Right hindlimb (tissue), 1 donor: ENCODE data around the gene TMPRSS9.

Experiments used
- DNase-seq: peaks from one replicate; pipeline ENCODE4 v3.0.0-alpha.2; 2018

The TMPRSS9 gene

GRCh38 chr19:2423915-2424685 lies 64.0 kb downstream of the TMPRSS9 start:
- no peak for DNase-seq

DNA sequence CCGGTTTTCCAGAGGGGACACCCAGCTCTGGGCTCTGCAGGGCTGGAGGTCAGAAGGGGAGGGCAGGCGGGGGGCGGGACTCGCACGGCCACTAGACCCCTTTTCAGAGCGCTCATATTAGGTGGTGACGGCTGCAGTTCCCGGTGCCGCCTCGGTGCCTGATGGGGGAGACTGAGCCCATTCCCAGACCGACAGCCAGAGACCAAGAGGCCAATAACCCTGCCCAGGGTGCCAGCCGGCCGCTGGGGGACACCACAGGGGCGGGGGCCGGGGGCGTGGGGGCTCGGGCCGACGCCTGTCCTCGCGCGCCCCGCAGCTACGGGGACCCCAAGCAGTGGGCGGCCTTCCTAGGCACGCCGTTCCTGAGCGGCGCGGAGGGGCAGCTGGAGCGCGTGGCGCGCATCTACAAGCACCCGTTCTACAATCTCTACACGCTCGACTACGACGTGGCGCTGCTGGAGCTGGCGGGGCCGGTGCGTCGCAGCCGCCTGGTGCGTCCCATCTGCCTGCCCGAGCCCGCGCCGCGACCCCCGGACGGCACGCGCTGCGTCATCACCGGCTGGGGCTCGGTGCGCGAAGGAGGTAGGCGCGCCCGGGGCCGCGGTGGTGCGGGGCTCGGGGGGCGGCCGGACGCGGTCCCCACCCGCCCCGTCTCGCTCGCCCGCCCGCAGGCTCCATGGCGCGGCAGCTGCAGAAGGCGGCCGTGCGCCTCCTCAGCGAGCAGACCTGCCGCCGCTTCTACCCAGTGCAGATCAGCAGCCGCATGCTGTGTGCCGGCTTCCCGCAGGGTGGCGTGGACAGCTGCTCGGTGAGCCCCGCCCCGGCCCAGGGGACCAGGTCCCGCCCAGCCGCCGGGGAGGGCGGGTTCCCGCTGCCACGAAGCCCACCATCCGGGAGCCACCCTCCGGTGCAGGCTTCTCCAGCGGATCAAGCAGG lies 64.9 kb downstream of the TMPRSS9 start:
- peak; percentile 74 for DNase-seq

DNA sequence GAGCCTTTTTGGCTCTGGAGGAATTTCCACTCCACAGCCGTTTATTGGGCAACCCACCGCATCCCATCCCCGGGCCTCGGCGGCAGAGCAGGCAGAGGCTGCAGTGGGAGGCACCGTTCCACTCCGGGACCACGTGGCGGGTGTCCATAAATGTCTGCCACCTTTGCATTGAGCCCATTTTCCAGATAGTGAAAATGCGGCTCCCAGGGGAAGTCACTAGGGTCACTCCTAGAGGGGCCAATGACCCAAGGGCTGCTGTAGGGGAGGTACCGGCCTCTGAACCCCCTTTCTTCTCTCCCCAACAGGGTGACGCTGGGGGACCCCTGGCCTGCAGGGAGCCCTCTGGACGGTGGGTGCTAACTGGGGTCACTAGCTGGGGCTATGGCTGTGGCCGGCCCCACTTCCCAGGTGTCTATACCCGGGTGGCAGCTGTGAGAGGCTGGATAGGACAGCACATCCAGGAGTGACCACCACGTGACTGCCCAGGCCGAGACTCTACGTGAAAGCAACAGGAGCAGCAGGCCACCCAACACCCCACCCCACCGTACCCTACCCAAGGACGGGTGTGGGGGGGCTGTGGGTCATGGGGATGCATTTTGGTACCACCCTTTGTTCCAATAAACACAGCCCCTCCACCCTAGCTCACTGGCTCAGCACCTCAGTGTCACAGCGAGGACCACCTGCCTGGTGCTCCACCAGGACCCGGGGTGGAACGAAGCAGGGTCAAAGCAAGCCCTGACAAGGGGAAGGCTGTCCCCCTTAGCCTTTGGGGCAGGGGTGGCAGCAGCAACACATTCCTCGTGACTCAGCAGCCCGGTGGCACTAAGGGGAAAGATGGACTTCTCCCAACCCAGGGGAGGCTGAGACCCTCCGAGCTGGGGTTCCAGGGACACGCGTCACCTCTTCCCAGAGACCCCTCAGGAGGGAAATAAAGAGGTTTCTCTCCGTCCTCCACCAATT lies 65.8 kb downstream of the TMPRSS9 start:
- DNase-seq: no peak

DNA sequence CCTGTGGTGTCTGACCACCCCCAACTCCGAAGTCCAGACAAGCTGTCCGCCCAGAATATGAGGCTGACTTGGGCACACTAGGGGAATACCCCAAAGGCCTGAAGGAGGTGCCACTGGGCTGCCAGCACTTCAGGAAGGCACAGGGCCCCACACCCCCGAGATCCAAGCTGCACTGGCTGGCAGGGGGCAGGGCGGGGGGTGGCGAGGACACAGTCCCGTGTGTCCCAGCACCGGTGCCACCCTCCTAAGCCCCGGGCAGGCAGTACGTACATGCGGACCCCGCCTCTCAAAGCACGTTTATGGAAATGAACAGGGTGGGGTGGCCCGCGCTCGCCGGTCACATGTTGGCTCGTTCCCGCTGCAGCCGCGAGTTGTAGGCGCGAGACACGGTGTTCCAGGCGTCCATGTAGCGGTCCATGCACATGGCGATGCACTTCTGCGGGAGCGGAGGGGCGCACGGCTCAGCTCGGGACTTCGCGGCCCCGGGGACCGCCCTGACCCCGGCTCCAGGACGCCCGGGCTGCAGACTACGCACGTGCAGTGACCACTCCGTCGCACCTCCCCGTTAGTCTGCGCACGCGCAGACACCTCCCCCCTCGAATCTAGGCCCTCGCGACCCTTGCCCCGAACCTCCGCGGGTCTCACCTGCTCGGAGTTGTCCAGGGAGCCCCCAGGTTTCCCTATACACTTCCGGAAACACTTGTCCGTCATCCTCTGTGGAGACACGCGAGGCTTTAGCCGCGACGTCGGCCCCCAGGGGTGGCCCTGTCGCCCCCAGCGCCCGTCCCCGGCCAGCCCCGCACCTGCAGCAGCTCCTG lies 66.8 kb downstream of the TMPRSS9 start:
- DNase-seq: peak; percentile 67

GRCh38 chr19:2427429-2428320 lies 67.6 kb downstream of the TMPRSS9 start, which contains the start of gene TIMM13:
Gene TIMM13, minus strand, starts transcription at chr19:2427586. Its CDS starts 53 bp downstream, at chr19:2427533.
- peak; percentile 98 for DNase-seq

DNA sequence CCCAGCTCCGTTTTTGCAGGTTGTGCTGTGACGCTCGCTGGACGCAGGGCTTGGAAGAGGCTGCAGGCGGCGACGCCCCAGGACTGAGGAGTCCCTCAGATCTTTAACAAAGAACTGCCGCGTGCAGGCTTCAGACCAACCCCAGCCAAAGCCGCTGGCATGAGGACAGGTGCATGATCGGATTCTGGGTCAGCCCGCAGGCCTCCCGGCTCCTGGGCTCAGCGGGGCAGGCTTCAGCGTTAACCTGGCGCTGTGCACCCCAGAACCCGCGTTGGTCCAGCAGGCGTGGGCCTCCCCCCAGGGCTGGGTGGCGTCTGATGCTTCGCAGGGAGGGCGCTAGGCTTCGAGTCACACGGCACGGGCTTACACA lies 68.2 kb downstream of the TMPRSS9 start:
- DNase-seq: no peak

DNA sequence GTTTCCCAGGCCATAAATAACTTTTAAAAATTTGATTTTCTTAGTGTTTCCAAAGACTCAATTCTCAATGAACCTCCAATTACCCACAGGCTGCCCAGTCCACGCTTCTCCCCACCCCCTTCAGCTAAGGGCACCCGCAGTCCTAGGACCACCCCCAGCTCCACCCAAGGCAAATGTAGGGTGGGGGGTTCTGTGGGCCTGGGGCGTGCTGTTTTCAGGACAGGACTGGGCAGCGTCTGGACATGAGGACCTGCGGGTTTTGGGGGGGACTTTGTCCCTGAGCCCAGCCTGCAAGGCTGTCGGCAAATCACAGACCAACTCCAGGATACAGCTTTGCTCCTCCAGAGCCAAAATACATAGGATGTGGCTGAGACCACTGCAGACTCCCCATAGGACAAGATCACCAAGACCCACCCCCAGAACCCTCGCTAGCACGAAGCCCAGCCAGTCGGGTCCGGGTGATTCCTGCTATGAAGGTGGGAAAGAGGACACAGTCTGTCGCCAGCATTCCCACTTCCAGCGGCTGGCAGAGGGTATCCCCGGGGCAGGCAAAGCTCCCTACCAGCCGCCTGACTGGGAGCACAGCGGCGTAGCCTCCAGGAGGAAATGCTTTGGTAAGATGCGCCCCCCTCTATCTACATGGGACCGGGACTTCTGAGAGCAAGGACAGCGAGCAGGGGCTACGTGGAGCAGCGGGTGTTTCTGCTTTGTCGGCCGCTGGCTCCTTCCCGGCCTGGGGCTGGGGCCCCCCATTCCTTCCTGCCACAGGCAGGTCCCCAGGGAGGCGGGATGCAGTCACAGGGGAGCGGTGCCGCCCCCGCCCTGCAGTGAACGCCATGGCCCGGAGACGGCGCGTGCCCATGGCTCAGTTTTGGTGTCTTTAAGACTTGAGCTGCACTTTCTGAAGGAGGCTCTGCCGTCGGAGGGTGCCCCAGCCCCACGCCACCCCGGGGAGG lies 69.0 kb downstream of the TMPRSS9 start:
- no peak for DNase-seq

DNA sequence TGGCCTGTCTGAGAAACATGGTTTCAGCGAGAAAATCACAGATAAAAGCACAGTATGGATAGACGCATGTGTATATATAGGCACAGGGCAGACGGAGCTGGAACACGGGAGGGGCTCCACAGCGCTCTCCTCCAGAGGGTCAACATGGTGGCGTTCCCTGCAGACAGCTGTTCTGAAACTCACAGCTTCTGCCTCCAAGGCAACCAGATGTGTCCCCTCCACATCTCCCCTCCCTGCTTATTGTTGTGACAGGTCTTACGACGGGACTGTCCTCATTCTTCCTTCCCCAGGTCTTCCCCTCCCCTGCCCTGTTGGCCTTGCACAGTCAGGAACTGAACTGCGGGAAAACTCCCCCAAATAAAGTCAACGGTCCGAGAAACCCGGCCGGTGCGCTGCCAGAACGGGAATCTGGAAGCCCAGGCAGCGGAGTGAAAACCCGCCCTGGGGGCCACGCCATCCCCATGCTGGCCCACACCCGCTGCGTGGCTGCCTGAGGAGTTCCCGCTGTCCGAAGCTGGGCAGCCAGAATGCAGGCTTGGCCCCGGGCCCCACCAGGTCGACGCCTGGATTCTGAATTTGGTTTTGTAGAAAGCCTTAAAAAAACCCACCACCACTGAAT lies 70.0 kb downstream of the TMPRSS9 start:
- DNase-seq: no peak

GRCh38 chr19:2431318-2432055 lies 71.4 kb downstream of the TMPRSS9 start:
- no peak for DNase-seq

GRCh38 chr19:2432131-2432848 lies 72.2 kb downstream of the TMPRSS9 start:
- DNase-seq: no peak

GRCh38 chr19:2433854-2434253 lies 73.8 kb downstream of the TMPRSS9 start:
- no peak for DNase-seq

- no peak for DNase-seq
Observed at GRCh38 chr19:2434267-2434666, 74.2 kb downstream of the TMPRSS9 start.

- DNase-seq: no peak
Observed at GRCh38 chr19:2434721-2435265, 74.7 kb downstream of the TMPRSS9 start.

DNA sequence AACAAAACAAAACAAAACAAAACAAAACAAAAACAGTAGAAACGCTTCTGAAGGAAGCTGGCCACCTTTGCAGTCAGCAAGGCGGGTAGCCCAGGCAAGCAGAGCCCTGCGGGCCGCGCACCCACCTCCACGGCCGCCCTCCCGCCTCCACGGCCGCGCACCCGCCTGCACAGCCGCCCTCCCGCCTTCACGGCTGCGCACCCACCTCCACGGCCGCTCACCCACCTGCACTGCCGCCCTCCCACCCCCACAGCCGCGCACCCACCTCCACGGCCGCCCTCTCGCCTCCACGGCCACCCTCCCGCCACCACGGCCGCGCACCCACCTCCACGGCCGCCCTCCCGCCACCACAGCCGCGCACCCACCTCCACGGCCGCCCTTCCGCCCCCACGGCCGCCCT lies 76.3 kb downstream of the TMPRSS9 start:
- no peak for DNase-seq

DNA sequence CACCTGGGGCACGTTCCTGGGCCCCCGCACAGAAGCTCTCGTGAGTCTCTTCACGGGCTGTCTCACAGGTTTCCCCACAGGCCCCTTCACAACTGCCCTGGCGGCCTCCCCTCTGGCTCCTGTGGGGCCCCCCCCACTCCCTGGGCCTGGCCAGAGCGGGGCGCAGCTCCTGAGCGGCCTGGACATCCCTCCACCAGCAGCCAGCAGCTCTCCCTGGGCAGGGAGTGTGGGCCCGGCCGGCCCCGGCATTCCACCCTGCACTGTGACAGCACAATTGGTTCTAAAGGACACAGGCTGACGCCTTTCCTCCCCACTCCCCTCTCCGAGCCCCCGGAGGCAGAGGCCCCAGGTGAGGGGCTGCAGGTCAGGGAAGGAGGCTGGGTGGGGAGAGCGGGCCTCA lies 76.9 kb downstream of the TMPRSS9 start:
- DNase-seq: no peak

- DNase-seq: no peak
Observed at GRCh38 chr19:2438178-2438577, 78.1 kb downstream of the TMPRSS9 start.

DNA sequence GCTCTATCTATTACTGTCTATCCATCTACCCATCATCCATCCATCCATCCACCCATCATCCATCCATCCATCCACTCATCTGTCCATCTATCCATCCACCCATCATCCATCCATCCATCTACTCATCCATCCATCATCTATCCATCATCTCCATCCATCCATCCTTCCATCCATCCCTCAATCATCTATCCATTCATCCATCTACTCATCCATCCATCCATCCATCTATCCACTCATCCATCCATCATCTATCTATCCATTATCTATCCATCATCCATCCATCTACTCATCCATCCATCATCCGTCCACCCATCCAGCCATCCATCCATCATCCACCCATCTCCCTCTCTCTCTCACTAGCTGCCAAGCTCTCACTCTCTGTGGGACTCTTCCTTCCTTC lies 80.5 kb downstream of the TMPRSS9 start:
- no peak for DNase-seq
